T47D (cell line): Measurements from ENCODE around the gene MOB2.

Source experiments
- DNase-seq, 2 experiments: peaks; one replicate each; pipeline versions ENCODE4 v3.0.0 to v3.0.0-alpha.2; 2011 to 2012; ENCODE audit warnings: low read depth in 1 of 2, low spot score in 1 of 2
- JUND ChIP-seq: IDR thresholded peaks from 2 replicates; pipeline ENCODE4 v1.6.1; 2012; ENCODE audit warnings: low read depth
- in situ Hi-C: cut with HindIII; loops from 2 replicates; pipeline ENCODE4 v1.10.0; 2016; ENCODE audit warnings: low sequenced_read_pairs, low pct_unique_long_range_greater_than_20kb

MOB2 gene

GRCh38 chr11:1457326-1457680 is 29.3 kb downstream of the MOB2 start:
- in situ Hi-C loops, result no loop called here
- DNase-seq, result no peak
- TF ChIP-seq JUND, result no peak

- in situ Hi-C loops, result no loop called here
- no peak for TF ChIP-seq JUND
Observed at GRCh38 chr11:1456596-1457325, 29.8 kb downstream of the MOB2 start.

GRCh38 chr11:1456176-1456575 is 30.4 kb downstream of the MOB2 start:
- DNase-seq, result no peak
- in situ Hi-C loops, result no loop called here
- TF ChIP-seq JUND, result no peak

More at GRCh38 chr11:1456596-1457325, 29.8 kb downstream of the MOB2 start:
- DNase-seq, result no peak

- DNase-seq, result no peak
- TF ChIP-seq JUND, result no peak
- in situ Hi-C loops, result no loop called here
Observed at GRCh38 chr11:1455763-1456060, 30.9 kb downstream of the MOB2 start.

- in situ Hi-C loops, result no loop called here
- TF ChIP-seq JUND, result no peak
- DNase-seq, result no peak
Observed at GRCh38 chr11:1455032-1455762, 31.4 kb downstream of the MOB2 start.

GRCh38 chr11:1454576-1454975 is 32.0 kb downstream of the MOB2 start:
- in situ Hi-C loops, result no loop called here

GRCh38 chr11:1453611-1454034 is 33.0 kb downstream of the MOB2 start:
- peak; percentile 88 to 96 for DNase-seq
- TF ChIP-seq JUND, result no peak
- in situ Hi-C loops, result no loop called here

More at GRCh38 chr11:1454576-1454975, 32.0 kb downstream of the MOB2 start:
- no peak for DNase-seq
- no peak for TF ChIP-seq JUND

- no peak for DNase-seq
- no peak for TF ChIP-seq JUND
- in situ Hi-C loops, result no loop called here
Observed at GRCh38 chr11:1452744-1453143, 33.8 kb downstream of the MOB2 start.

GRCh38 chr11:1451781-1452470 is 34.7 kb downstream of the MOB2 start:
- DNase-seq, result peak; percentile 63 to 78
- in situ Hi-C loops, result no loop called here
- no peak for TF ChIP-seq JUND

GRCh38 chr11:1450949-1451710 is 35.4 kb downstream of the MOB2 start:
- in situ Hi-C loops, result no loop called here
- DNase-seq, result peak in 1 of 2 experiments; percentile 48
- no peak for TF ChIP-seq JUND

- in situ Hi-C loops, result no loop called here
- DNase-seq, result no peak
Observed at GRCh38 chr11:1450344-1450875, 36.2 kb downstream of the MOB2 start.

More at GRCh38 chr11:1450344-1450875, 36.2 kb downstream of the MOB2 start:
- no peak for TF ChIP-seq JUND
